IPS-18c (cell line): ENCODE data around the gene GNG10.
A peak's percentile ranks its signal among the peaks of the same experiment; 100 is the strongest.
"Not testable (repeated sequence)": the region's sequence is repeated elsewhere in the genome, so short reads cannot be mapped to it uniquely, and the experiment has no call there.

Source experiments
- H3K4me3 ChIP-seq: 2 replicates; pipeline ENCODE4 v1.7.0; 2013; ENCODE audit warnings: low read depth, mild to moderate bottlenecking, low read length, moderate library complexity; ENCODE audit not compliant: insufficient read depth
- H3K9me3 ChIP-seq: one replicate; pipeline ENCODE4 v1.6.1; 2013; ENCODE audit warnings: mild to moderate bottlenecking, low read length, moderate library complexity; ENCODE audit not compliant: control insufficient read depth, insufficient read depth

The GNG10 gene

DNA sequence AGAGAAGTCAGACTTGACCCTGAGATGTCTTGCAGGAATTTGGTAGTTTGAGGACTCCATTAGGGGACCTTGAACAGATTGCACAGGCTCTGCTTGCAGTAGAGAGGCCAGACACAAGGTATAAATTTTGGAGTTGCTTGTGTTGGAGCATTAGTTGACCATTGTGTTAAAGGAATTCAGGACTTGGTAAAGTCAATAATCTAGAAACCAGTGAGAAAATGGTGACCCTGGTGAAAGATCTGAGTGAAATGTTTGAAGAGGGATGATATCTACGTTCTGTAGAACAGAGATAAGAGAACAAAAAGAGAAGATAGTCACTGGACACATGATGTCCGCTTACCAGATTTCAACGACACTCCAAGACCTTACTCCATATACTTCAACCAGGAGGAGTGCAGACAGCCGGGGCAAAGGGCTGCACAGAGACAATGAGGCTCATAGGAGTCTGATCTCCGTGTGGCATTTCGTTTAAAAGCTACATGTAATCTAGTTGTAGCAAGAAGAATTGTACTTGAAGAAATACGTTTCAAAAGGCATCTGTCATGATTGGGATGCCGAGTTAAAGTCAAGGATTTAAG lies 17.1 kb upstream of the GNG10 start:
- Histone ChIP-seq H3K9me3 (peaks cover 2% of the 10 kb centered on the region), H3K4me3 (no peak overlapping the region)

DNA sequence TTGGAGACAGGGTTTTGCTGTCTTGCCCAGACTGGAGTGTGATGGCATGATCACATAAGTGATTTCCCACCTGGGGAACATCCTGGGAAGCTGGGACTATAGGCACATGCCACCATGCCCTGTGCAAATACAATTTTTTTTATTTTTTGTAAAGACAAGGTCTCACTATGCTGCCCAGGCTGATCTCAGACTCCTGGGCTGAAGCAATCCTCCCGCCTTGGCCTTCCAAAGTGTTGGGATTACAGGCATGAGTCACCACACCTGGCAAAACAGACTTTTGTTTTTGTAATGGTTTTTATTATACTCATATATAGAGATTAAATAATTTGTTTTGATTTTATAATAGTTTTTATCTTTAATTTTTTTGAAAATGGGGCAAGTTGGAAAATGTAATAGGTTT lies 15.6 kb upstream of the GNG10 start:
- no peaks in the 10 kb centered on the region for H3K9me3 ChIP-seq
- H3K4me3 ChIP-seq, result no peak overlapping the region

DNA sequence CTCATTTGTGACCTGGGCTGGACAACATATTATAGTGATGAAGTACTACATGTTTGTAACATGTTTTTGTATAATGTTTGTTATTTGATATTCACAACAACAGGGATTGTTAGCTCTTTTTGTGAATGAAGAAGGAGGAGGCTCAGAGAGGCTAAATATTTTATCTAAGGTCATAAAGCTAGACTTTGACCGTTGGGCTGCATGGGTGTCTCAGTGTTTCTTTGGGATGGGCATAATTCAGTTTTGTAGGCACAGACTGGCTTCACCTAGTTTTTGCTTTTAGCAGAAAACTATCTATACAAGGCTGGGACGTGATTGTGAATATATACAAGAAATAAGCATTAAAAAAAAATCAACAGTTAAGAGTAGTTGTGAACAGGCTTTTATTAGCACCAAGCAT lies 15.0 kb upstream of the GNG10 start:
- no peaks in the 10 kb centered on the region for H3K9me3 ChIP-seq

DNA sequence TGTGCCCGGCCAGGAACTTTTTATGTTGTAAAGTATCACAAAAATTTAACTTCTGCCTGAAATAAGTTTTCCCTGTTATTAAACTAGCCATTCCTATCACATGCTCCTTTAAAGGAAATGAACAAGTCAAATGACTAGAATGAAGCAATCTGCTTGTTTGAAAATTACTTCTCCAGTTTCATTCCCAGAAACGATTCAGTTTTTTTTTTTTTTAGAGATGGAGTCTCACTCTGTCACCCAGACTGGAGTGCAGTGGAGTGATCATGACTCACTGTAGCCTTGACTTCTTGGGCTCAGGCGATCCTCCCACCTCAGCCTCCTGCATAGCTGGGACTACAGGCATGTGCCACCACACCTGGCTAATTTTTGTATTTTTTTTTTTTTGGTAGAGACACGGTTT lies 13.3 kb upstream of the GNG10 start:
- Histone ChIP-seq H3K4me3 (no peak overlapping the region), H3K9me3 (no peaks in the 10 kb centered on the region)

More for the DNA sequence above, 15.0 kb upstream of the GNG10 start:
- H3K4me3 ChIP-seq, result no peak overlapping the region

DNA sequence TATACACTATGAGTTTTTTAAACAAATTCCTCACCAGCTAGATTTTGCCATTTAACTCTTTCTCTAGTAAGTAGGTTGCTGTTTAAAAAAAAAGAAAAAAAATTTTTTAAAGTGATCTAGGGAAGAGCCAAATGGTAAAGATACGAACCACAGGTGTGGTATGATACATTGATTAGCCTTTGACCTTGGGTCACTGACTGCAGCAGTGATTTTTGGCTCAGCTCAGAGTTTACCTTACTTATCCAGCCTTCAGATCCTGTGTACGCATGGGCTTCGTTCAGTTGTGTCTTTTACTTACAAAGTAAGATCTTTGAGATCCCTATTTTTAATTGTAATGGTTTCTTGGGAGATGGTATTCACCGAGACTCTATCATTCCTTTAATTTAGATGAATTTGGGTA lies 12.4 kb upstream of the GNG10 start:
- no peak overlapping the region for H3K4me3 ChIP-seq
- no peaks in the 10 kb centered on the region for H3K9me3 ChIP-seq

DNA sequence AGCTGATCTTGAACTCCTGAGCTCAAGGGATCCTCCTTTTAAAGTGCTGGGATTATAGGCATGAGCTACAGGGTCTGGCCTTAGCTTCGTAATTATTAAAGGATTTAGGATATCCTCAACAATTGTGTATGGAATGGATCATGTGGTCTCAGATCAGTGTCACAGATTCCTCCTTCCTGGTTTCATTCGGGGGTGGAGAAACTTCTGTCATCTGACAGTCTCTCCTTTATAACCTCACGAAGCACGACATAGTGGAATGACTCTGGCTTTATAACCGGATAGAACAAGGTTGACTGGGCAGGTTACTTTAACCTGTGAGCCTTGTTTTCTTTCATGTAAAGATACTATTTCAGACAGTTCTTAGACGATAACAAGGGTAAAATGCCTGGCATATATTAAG lies 4.4 kb upstream of the GNG10 start:
- Histone ChIP-seq H3K9me3 (no peaks in the 10 kb centered on the region), H3K4me3 (no peak overlapping the region)

DNA sequence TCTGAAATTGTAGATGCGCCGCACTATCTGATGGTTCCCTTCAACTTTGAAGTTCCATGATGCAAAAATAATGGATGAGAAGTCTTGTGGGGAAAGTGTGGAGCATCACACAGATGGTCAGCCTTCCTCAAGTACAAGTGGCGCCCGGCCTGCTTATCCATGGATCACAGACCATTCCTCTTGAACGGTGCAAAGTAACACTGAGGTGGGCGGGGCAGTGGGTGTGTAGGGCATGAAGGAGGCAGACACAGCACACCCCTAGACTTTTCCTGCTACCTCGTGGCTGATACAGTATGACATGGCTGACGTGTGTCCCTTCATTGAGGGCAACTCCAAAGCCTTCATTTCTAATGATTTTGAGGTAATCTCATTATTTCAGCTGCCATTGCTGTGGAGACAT lies 2.5 kb upstream of the GNG10 start:
- H3K4me3 ChIP-seq, result no peak overlapping the region
- H3K9me3 ChIP-seq, result no peaks in the 10 kb centered on the region

DNA sequence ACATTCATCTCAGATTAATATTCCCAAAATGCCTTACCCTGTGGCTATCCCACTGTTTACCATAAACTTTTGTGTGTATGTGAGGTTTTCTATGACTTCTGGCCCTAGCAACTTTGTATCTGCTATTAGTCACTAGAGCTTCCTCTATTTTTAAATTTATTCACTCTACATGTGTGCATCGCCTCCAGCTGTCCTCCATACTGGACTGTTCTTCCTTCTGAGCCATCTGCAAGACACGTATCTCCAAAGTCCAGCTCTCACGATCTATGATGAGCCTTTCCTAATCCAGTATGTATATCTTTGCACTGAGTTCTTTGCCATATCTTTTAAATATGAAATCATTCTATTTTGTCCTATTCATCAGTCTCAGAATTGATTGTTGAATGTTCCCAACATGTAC lies 1.7 kb upstream of the GNG10 start:
- no peaks in the 10 kb centered on the region for H3K9me3 ChIP-seq
- no peak overlapping the region for H3K4me3 ChIP-seq

DNA sequence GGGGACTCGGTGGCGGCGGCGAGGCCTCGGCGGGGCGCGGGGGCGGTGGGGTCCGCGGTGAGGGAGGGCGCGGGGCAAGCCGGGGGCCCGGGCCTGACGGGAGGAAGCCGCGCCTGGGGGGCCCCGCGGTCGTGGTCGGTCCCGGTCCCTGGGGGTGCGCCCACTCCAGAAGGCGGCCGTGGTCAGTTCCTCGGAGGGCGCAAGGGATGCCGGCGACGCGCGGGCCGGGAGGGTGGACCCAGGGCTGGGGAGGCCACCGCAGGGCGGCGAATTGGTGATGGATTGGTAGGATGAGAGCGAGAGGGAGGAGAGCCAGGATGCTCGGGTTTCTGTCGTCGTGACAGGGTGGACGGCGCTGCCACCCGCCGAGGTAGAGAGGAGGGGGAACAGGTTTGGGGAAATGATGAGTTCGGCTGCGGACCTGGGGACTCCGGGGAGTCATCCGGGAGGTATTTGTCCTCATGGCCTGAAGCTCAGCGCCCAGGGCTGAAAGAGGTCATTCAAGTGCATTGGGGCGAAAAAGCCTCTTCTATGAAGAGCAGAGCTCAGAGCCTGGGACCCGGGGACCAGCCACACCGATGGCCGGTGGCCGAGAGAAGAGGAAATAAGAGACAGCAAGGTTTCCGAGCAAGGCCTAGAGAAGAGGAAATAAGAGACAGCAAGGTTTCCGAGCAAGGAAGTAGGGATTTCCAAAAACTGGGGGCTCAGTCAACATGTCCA lies 557 bp downstream of the GNG10 start:
- H3K9me3 ChIP-seq, result no peaks in the 10 kb centered on the region
- H3K4me3 ChIP-seq, result peak overlapping the region; percentile 85

DNA sequence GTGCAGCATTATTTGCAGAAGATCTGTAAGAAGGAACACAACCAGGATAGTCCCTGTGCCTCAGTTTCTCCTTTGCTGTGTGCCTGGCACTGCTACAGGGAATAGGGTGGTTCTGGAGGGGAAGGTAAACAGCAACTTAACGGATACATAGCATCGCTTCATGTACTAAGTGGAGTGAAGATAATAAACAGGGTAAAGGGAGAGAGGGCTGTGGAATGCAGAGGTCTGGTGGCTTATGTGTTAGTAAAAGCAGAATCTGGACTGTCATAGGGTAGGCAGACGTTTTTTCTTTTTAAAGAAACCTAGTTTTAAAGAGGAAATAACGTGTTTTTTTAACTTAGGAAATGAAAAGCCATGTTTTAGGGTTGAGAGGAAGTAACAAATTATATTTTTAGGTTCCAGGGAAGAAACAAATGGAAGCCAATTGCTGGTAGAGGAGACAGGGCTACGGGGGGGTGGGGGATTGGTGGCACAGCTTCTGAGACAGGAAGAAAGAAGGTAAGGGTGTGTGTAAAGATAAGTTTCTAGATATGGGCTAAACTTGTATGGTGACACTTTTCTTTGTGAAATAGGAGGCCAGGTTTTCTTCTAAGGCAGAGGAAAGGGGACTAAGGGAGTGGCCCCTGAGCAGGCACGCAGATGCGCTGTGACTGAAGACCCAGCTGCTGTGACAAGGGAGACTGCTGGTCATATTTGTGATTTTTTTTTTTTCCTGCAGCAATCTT lies 1.3 kb downstream of the GNG10 start:
- no peaks in the 10 kb centered on the region for H3K9me3 ChIP-seq
- H3K4me3 ChIP-seq, result peak overlapping the region; percentile 85

DNA sequence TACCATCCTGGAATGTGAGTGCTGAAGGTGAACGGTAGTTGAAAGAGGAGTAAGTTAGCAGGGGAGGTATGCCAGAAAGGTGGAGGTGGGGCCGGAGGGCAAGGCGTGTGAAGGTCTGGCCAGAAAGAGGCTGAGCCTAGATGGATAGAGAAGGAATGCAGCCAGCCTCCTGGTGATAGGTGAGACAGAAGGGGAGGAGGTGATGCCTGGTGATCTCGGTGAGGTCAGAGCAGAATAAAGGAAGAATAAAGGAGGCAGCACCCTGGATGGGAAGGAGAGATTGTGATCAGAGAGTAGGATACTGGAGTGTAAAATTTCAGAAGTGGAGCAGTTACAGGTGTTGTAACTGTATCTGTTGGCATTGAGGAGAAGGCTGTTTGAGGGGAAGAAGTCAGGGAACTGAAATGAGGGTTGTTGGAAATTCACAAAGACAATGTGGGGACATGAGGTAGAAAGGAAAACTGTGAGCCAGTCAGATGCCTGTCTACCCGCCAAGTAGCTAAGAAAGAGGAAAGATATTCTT lies 2.0 kb downstream of the GNG10 start:
- no peaks in the 10 kb centered on the region for H3K9me3 ChIP-seq
- H3K4me3 ChIP-seq, result peak overlapping the region; percentile 15

DNA sequence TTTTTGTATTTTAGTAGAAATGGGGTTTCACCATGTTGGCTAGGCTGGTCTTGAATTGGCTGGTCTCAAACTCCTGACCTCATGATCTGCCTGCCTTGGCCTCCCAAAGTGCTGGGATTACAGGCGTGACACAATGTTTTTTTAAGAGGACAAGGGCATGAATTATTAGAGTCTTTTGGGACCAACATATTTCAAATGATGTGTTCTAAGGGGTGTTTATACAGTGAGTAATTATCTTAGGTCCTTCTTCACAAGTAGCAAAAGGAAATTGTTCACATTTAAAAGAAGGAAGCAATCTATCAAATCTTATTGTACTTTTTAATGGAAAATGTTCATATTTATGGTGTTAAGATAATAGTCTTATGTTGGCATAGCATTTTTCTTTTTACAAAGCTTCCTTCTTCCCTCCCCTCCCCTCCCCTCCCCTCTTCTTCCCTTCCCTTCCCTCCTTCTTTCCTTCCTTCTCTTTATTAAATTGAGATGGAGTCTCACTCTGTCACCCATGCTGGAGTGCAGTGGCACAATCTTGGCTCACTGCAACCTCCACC lies 6.7 kb downstream of the GNG10 start:
- Histone ChIP-seq H3K4me3 (no peak overlapping the region), H3K9me3 (no peaks in the 10 kb centered on the region)

DNA sequence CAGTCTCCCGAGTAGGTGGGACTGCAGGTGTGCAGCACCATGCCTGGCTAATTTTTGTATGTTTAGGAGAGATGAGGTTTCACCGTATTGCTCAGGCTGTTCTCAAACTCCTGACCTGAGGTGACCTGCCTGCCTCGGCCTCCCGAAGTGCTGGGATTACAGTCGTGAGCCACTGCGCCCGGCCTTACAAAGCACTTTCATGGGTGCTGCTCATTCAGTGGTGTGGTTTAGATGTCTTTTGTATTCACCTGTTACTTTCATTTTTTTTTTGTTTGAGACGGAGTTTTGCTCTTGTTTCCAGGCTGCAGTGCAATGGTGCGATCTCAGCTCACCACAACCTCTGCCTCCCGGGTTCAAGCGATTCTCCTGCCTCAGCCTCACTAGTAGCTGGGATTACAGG lies 7.2 kb downstream of the GNG10 start:
- H3K4me3 ChIP-seq, H3K9me3 ChIP-seq: not testable (repeated sequence)

DNA sequence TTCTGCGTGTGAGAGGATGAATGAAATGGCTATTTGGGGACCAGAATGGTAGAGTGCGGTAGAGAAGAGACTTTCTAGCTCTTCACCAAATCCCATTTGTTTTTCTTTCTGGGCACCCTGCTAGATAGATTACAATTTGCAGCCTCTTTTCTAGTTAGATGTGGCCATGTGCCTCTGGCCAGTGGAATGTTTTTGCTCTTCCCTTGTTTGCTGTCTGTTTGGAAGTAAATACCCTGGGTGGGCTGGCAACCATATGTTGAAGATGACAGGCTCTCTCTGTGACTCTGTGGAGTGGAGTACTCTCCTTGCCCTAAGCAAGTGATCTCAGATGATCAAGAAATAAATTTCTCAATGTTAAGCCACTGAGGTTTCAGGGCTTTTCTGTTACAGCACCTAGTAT lies 12.9 kb downstream of the GNG10 start:
- Histone ChIP-seq H3K9me3 (no peaks in the 10 kb centered on the region), H3K4me3 (no peak overlapping the region)

DNA sequence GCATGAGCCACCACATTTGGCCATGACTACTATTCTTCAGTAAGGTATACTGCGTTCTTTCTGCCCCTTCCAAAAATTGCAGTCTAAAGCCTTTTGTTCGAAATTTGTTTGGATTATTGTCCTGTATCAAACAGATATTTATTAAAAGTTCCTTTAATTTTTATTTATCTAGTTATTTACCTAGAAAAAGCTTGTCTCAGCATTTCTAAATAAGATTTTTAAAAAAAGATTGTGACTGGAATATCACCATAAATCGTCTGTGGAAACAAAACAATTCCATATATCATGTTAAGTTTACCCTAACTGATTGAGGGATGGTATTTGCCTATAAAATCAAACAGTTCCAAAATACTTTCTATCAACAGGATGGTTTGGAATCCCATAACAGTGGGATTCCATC lies 14.7 kb downstream of the GNG10 start:
- peaks cover 2% of the 10 kb centered on the region for H3K9me3 ChIP-seq
- H3K4me3 ChIP-seq, result no peak overlapping the region

DNA sequence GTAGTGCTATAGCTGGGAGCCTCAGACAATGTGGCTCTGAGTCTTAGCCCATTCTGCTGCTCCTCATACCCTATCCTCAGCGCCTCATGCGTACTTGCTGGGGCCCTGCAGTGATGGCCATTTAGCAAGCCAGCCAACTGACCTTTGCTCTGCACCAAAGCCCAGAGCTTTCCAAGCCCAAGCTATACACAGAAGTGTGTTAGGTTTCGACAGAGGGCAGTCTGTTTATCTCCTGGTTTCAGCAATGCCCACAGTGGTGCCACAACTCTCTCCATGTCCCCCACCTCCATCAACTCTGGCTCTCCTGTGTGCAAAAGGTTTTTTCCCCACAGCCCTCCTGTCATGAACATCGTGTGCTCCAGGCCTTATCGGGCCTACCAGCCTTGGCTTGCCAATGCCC lies 16.9 kb downstream of the GNG10 start:
- Histone ChIP-seq H3K4me3 (no peak overlapping the region), H3K9me3 (peaks cover 2% of the 10 kb centered on the region)

DNA sequence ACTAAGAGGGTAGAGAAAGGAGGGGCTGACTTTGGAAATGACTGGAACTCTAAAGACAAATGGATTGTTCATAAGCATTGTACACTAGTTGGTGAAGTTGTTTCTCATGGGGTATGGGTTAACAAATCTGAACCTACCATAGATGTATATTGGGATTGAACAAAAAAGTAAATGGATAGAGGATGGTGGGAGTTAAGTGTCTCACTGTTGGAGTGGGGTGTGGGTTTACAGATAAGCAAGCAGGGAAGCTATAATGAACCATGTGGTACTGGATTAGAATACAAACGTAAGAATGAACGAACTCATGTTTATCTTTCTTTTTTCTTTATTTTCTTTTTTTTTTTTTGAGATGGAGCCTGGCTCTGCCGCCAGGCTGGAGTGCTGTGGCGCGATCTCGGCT lies 17.8 kb downstream of the GNG10 start:
- H3K9me3 ChIP-seq, result peaks cover 2% of the 10 kb centered on the region
- H3K4me3 ChIP-seq, result no peak overlapping the region

DNA sequence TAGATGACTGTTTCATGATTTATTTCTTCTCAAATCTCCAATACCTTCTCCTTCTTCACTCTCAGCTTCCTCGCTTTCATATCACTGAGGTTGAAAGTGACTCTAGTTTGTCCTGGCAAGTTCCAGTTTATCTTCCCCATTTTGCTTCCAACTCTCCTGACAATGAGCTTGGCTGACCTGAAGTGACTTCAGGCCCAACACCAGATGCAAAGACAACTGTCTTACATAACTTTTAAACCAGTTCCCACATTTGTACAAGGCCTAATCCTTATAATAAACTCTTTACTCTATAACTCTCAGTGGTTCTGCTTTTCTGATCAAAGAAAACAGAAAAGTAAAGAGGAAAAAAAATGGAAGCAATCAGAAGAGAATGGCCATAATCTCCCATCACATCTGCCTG lies 22.0 kb downstream of the GNG10 start:
- Histone ChIP-seq H3K4me3 (no peak overlapping the region), H3K9me3 (peaks cover 2% of the 10 kb centered on the region)
